CD14-positive monocyte (primary cell): ENCODE results near the gene PXDN. TPM values are rescaled to one million over a fixed set of nuclear protein-coding genes. Genes with fewer than 3 reads are reported as not detected.

Experiments used
- DNase-seq, 3 donors: peaks; one replicate each; pipeline ENCODE4 v3.0.0-alpha.2; 2011 to 2022
- H2AFZ ChIP-seq: 2 replicates; pipeline ENCODE4 v1.6.0; 2012; ENCODE audit warnings: mild to moderate bottlenecking, low read depth, low read length, inconsistent platforms; ENCODE audit not compliant: insufficient read depth, poor library complexity, severe bottlenecking
- H3K27ac ChIP-seq, 2 donors: 1 replicate in 1 of 2; 2 replicates in 1 of 2; pipeline ENCODE4 v1.5.1; 2012 to 2013; ENCODE audit warnings: low read length in 2 of 2, control low read depth in 1 of 2, inconsistent platforms in 1 of 2, low read depth in 1 of 2, mild to moderate bottlenecking in 1 of 2
- H3K27me3 ChIP-seq, 2 donors: one replicate each; pipeline versions ENCODE4 v1.6.0 to v1.6.1; 2011 to 2013; ENCODE audit warnings: low read length in 2 of 2; ENCODE audit not compliant: control insufficient read depth in 2 of 2, insufficient read depth in 2 of 2
- H3K36me3 ChIP-seq, 2 donors: replicated peaks in 1 of 2; 1 replicate in 1 of 2; 2 replicates in 1 of 2; pipeline versions ENCODE4 v1.5.1 to v1.6.1; 2012 to 2013; ENCODE audit warnings: low read length in 2 of 2, control low read depth in 1 of 2, inconsistent platforms in 1 of 2, mild to moderate bottlenecking in 1 of 2; ENCODE audit not compliant: insufficient read depth in 2 of 2, control insufficient read depth in 1 of 2
- H3K4me1 ChIP-seq, 2 donors: 1 replicate in 1 of 2; 2 replicates in 1 of 2; pipeline versions ENCODE4 v1.5.1 to v1.6.1; 2012 to 2013; ENCODE audit warnings: low read length in 2 of 2, control low read depth in 1 of 2, inconsistent platforms in 1 of 2, mild to moderate bottlenecking in 1 of 2, moderate library complexity in 1 of 2; ENCODE audit not compliant: insufficient read depth in 2 of 2, control insufficient read depth in 1 of 2
- H3K4me2 ChIP-seq: replicated peaks from 2 replicates; pipeline ENCODE3; 2012; ENCODE audit warnings: low read length, moderate library complexity, mild to moderate bottlenecking; ENCODE audit not compliant: poor library complexity, severe bottlenecking; ENCODE audit errors: extremely low read depth
- H3K4me3 ChIP-seq, 3 experiments: fragments of 200-600 bp in 1 of 3; sonication (generic) in 1 of 3; replicated peaks in 1 of 3; 1 replicate in 2 of 3; 2 replicates in 1 of 3; pipeline ENCODE4 v1.5.1; 2011 to 2013; ENCODE audit warnings: low read length in 3 of 3, mild to moderate bottlenecking in 3 of 3, control low read depth in 2 of 3, low read depth in 2 of 3, inconsistent platforms in 1 of 3, moderate library complexity in 1 of 3
- H3K79me2 ChIP-seq: 2 replicates; pipeline ENCODE4 v1.6.0; 2012; ENCODE audit warnings: mild to moderate bottlenecking, control low read depth, inconsistent platforms, low read length, moderate library complexity; ENCODE audit not compliant: insufficient read depth
- H3K9ac ChIP-seq: 2 replicates; pipeline ENCODE4 v1.6.0; 2017; ENCODE audit warnings: low read length, mild to moderate bottlenecking; ENCODE audit not compliant: insufficient read depth, poor library complexity, severe bottlenecking
- H3K9me3 ChIP-seq, 2 donors: replicated peaks in 1 of 2; 1 replicate in 1 of 2; 2 replicates in 1 of 2; pipeline versions ENCODE4 v1.5.1 to v1.6.1; 2012 to 2013; ENCODE audit warnings: low read length in 2 of 2, control low read depth in 1 of 2; ENCODE audit not compliant: control insufficient read depth in 1 of 2, insufficient read depth in 1 of 2
- H4K20me1 ChIP-seq: 2 replicates; pipeline ENCODE4 v1.6.0; 2012; ENCODE audit warnings: mild to moderate bottlenecking, low read length, control low read depth, moderate library complexity; ENCODE audit not compliant: insufficient read depth
- H3K27ac Mint-ChIP-seq, 7 donors: one replicate each; pipeline ENCODE4 v1.8.0; 2020; ENCODE audit warnings: mild to moderate bottlenecking in 7 of 7, mixed read lengths in 7 of 7, moderate library complexity in 6 of 7, inconsistent platforms in 2 of 7
- H3K27me3 Mint-ChIP-seq, 3 donors: one replicate each; pipeline ENCODE4 v1.8.0; 2021 to 2022; ENCODE audit warnings: low read depth in 3 of 3, mild to moderate bottlenecking in 3 of 3, mixed read lengths in 3 of 3, moderate library complexity in 3 of 3, inconsistent platforms in 1 of 3
- H3K36me3 Mint-ChIP-seq, 2 donors: one replicate each; pipeline ENCODE4 v1.8.0; 2020; ENCODE audit warnings: mixed read lengths in 2 of 2, inconsistent platforms in 1 of 2, mild to moderate bottlenecking in 1 of 2
- H3K4me1 Mint-ChIP-seq: one replicate; pipeline ENCODE4 v1.8.0; 2020; ENCODE audit warnings: mild to moderate bottlenecking, mixed read lengths
- H3K4me3 Mint-ChIP-seq, 2 donors: one replicate each; pipeline ENCODE4 v1.8.0; 2020; ENCODE audit warnings: mild to moderate bottlenecking in 2 of 2, mixed read lengths in 2 of 2, moderate library complexity in 1 of 2
- H3K9me3 Mint-ChIP-seq, 7 donors: one replicate each; pipeline ENCODE4 v1.8.0; 2020 to 2022; ENCODE audit warnings: mixed read lengths in 7 of 7, mild to moderate bottlenecking in 6 of 7, moderate library complexity in 6 of 7, inconsistent platforms in 2 of 7
- WGBS: methylation state at CpG from one replicate; pipeline ENCODE4 v1.1.5; 2013; ENCODE audit warnings: missing lambda C conversion rate; ENCODE audit not compliant: insufficient coverage; 5-methylcytosine and 5-hydroxymethylcytosine counted together
- intact Hi-C, 2 donors: fragments of 100-400 bp; cut with micrococcal nuclease; formaldehyde crosslinking; loops; one replicate each; pipeline versions ENCODE4 v1.15.0 to v1.15.1; 2023
- polyA plus RNA-seq, 3 donors: library from polyadenylated mRNA; depleted of rRNA in 1 of 3; unstranded in 2 of 3; stranded (reverse) in 1 of 3; fragments of 300-500 nt in 2 of 3; fragments of >200 nt in 1 of 3; fragmentation: Illumina TruSeq in 2 of 3; gene quantifications; 1 replicate in 2 of 3; 2 replicates in 1 of 3; pipeline ENCODE4 v1.2.3, GENCODE V29; 2012 to 2021
- TF ChIP-seq, protein P1 (sequence below): fragments of 200-600 bp; IDR thresholded peaks from one replicate; pipeline ENCODE4 v1.8.0; 2022; ENCODE audit warnings: antibody characterized with exemption, mild to moderate bottlenecking

Gene PXDN
- polyA plus RNA-seq, 3 donors = not detected

DNA sequence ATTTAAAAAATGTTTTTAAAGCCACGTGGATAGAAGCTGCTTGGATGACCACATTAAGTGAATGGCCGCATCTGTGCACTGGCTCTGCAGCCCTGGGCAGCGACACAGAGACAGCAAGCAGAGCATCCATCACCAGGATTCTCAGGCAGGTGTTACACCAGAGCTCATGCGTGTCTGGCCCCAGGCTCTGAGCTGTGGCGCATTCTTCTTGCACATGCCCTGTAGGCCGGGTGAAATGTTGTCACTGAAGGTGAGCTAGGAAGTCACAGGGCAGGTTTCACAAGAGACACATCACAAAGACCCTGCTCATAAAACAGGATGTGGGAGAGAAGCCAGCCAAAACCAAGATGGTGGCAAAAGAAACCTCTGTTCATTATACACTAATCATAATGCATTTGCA lies 8.4 kb upstream of the PXDN start:
- Histone ChIP-seq H4K20me1 (no peaks in the 10 kb centered on the region), H3K9me3 (peaks cover 24 to 41% of the 10 kb centered on the region in 2 donors), H3K27ac (no peak overlapping the region), H3K4me1 (no peaks in the 10 kb centered on the region), H3K4me3 (no peak overlapping the region), H3K36me3 (no peaks in the 10 kb centered on the region), H3K4me2 (no peak overlapping the region), H2AFZ (no peak overlapping the region), H3K27me3 (no peaks in the 10 kb centered on the region), H3K9ac (no peak overlapping the region), H3K79me2 (no peaks in the 10 kb centered on the region)
- H3K4me3 Mint-ChIP-seq = no peak overlapping the region
- H3K9me3 Mint-ChIP-seq = peaks cover 26 to 33% (median 31%) of the 10 kb centered on the region in 7 donors
- DNase-seq = no peak
- TF ChIP-seq, protein P1, sequence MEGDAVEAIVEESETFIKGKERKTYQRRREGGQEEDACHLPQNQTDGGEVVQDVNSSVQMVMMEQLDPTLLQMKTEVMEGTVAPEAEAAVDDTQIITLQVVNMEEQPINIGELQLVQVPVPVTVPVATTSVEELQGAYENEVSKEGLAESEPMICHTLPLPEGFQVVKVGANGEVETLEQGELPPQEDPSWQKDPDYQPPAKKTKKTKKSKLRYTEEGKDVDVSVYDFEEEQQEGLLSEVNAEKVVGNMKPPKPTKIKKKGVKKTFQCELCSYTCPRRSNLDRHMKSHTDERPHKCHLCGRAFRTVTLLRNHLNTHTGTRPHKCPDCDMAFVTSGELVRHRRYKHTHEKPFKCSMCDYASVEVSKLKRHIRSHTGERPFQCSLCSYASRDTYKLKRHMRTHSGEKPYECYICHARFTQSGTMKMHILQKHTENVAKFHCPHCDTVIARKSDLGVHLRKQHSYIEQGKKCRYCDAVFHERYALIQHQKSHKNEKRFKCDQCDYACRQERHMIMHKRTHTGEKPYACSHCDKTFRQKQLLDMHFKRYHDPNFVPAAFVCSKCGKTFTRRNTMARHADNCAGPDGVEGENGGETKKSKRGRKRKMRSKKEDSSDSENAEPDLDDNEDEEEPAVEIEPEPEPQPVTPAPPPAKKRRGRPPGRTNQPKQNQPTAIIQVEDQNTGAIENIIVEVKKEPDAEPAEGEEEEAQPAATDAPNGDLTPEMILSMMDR = no peak
- H3K36me3 Mint-ChIP-seq = no peaks in the 10 kb centered on the region
- intact Hi-C loops = no loop called here
- H3K4me1 Mint-ChIP-seq = no peaks in the 10 kb centered on the region
- 93% methylated on average over 3 of the region's 6 CpGs for WGBS
- H3K27ac Mint-ChIP-seq = no peak overlapping the region
- H3K27me3 Mint-ChIP-seq = peaks cover 4 to 6% (median 6%) of the 10 kb centered on the region in 3 donors

DNA sequence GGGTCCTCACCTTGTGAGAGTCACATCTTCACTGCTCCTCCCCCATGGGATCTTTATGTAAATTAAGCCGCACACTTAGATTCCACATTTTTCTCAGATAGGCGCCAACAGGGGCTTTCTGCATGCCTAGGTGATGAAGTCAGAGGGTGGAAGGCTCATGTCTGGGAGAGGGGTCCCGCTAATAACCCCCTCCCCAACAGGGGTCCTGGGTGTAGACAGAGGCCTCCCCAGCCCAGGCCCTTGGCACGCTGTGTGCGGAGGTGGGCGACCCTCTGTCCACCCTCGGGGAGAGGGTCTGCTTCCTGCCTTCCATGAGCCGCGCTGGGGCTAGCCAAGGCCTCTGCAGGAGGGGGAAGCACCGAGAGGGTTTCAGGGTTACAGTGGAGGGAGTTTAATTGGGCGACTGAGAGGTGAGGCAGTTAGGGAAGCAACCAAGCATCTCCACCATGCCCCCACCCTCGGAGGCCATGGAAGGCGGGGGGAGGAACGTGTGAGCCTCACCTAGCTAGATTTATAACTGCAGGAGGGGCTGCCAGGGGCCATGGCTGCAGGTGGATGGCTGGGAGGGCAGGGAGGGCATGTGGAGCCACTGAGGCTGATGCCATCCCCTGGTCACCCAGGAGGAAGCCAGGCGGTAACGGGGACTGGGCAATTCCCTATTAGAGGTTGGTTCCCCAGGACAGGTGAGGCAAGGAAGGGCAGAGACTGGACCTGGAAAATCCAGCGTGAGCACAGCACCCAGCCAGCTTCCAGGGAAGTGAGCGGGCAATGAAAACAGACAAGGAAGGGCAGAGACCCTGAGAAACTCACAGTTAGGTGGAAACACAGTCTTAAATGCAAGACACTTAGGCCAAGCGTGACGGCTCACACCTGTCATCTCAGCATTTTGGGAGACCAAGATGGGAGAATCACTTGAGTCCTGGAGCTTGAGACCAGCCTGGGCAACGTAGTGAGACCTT lies 7.7 kb upstream of the PXDN start:
- no peak overlapping the region for H2AFZ ChIP-seq
- Mint-ChIP-seq H3K4me1 (no peaks in the 10 kb centered on the region), H3K27me3 (peaks cover 4 to 11% (median 9%) of the 10 kb centered on the region in 3 donors), H3K9me3 (peaks cover 24 to 33% (median 29%) of the 10 kb centered on the region in 7 donors), H3K4me3 (no peak overlapping the region), H3K27ac (no peak overlapping the region), H3K36me3 (no peaks in the 10 kb centered on the region)
- no peaks in the 10 kb centered on the region for H3K4me1 ChIP-seq
- H3K9ac ChIP-seq = no peak overlapping the region
- no peaks in the 10 kb centered on the region for H4K20me1 ChIP-seq
- TF ChIP-seq, protein P1 = no peak
- no peaks in the 10 kb centered on the region for H3K36me3 ChIP-seq
- intact Hi-C loops = no loop called here
- no peaks in the 10 kb centered on the region for H3K79me2 ChIP-seq
- H3K27ac ChIP-seq = no peak overlapping the region
- no peaks in the 10 kb centered on the region for H3K27me3 ChIP-seq
- H3K4me2 ChIP-seq = no peak overlapping the region
- no peak for DNase-seq
- 92% methylated on average over 7 of the region's 21 CpGs for WGBS
- peaks cover 24 to 34% of the 10 kb centered on the region in 2 donors for H3K9me3 ChIP-seq
- no peak overlapping the region for H3K4me3 ChIP-seq
